ENCODE data around the gene GREB1L.

GRCh38 chr18:21359746-21360145, 117.7 kb downstream of the GREB1L start:
- TF ChIP-seq POLR2AphosphoS5 (IDR thresholded peaks at IDR 0.05; ENCODE audit: insufficient read depth in 1 of 2, low read depth in 1 of 2) (no peak), POLR2A (IDR thresholded peaks at IDR 0.05) (no peak)
- TF ChIP-seq, protein P1, sequence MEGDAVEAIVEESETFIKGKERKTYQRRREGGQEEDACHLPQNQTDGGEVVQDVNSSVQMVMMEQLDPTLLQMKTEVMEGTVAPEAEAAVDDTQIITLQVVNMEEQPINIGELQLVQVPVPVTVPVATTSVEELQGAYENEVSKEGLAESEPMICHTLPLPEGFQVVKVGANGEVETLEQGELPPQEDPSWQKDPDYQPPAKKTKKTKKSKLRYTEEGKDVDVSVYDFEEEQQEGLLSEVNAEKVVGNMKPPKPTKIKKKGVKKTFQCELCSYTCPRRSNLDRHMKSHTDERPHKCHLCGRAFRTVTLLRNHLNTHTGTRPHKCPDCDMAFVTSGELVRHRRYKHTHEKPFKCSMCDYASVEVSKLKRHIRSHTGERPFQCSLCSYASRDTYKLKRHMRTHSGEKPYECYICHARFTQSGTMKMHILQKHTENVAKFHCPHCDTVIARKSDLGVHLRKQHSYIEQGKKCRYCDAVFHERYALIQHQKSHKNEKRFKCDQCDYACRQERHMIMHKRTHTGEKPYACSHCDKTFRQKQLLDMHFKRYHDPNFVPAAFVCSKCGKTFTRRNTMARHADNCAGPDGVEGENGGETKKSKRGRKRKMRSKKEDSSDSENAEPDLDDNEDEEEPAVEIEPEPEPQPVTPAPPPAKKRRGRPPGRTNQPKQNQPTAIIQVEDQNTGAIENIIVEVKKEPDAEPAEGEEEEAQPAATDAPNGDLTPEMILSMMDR (IDR thresholded peaks at IDR 0.05) = no peak

Measured in vagina (tissue), 2 donors.